GM21825 (cell line): ENCODE measurements around the gene MAP4K3.
"Not testable (repeated sequence)": the region's sequence is repeated elsewhere in the genome, so short reads cannot be mapped to it uniquely, and the experiment has no call there.

Experiments used
- ATAC-seq: cut with Tn5 transposase; IDR thresholded peaks from one replicate; pipeline ENCODE4 v1.9.1; 2021; ENCODE audit warnings: mild to moderate bottlenecking, moderate library complexity; ENCODE audit not compliant: unreplicated experiment

Gene MAP4K3

DNA sequence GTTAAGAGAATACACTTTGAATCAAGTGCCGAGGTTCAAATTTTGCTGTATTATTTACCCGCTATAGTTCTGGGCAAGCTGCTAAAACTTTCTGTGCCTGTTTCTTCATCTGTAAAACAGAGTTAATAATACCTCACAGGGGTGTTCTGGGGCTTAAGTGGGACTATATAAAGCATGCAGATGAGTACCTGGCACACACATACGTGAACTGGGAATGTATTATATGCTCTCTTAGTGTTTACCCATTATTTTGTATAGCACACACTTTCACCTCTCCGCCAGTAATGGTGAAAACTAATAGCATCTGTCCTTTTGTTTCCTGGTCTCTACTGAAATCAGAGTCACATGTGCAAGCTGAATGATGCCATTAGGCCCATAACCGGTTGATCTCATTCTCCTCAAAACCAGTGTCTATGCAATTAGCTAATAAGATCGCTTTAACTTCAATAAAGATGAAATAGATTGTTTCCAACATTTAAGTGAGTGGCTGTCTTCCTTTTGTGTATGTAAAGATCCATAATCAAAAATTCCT, 189.5 kb downstream of the MAP4K3 start:
- ATAC-seq = no peak

DNA sequence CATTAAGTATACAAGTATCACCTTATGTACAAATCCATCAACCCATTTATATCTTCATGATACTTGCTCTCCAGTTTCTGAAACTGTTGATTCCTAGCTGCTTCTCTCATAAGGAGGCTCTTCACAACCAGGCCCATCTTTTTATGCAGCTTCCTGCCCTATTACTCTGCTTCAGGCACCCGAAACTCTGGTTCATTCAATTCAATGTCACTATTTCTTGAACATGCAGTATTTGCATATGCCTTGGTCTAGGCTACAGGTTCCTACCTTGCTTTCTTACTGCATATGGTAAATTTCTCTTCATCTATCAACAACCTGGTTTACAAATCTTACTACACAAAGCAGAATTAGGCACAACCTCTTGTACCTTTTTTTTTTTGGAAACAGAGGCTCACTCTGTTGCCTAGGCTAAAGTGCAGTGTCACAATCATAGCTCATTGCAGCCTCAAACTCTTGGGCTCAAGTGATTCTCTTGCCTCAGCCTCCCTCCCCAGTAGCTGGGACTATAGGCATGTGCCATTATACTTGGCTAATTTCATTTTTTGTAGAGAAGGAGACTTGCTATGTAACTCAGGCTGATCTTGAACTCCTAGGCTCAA, 190.6 kb downstream of the MAP4K3 start:
- ATAC-seq = no peak

DNA sequence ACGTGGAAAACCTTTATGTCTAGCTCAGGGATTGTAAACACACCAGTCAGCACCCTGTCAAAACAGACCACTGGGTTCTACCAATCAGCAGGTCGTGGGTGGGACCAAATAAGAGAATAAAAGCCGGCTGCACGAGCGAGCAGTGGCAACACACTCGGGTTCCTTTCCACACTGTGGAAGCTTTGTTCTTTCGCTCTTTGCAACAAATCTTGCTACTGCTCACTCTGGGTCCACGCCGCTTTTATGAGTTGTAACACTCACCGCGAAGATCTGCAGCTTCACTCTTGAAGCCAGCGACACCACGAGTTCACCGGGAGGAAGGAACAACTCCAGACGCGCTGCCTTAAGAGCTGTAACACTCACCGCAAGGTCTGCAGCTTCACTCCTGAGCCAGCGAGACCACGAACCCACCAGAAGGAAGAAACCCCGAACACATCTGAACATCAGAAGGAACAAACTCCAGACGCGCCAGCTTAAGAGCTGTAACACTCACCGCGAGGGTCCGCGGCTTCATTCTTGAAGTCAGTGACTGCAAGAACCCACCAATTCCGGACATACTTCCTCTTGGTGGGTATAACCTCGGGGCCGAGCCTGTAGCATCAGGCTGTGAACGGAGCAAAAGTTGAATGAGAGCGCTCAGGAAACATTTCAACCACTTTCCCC, 192.0 kb downstream of the MAP4K3 start:
- not testable (repeated sequence) for ATAC-seq

DNA sequence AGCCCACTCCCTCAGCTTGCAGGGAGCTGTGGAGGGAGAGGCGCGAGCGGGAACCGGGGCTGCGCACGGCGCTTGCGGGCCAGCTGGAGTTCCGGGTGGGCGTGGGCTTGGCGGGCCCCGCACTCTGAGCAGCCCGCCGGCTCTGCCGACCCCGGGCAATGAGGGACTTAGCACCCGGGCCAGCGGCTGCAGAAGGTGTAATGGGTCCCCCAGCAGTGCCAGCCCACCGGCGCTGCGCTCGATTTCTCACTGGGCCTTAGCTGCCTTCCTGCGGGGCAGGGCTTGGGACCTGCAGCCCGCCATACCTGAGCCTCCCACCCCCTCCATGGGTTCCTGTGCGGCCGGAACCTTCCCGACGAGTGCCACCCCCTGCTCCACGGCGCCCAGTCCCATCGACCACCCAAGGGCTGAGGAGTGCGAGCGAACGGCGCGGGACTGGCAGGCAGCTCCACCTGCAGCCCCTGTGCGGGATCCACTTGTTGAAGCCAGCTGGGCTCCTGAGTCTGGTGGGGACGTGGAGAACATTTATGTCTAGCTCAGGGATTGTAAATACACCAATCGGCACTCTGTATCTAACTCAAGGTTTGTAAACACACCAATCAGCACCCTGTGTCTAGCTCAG, 192.7 kb downstream of the MAP4K3 start:
- ATAC-seq = not testable (repeated sequence)

DNA sequence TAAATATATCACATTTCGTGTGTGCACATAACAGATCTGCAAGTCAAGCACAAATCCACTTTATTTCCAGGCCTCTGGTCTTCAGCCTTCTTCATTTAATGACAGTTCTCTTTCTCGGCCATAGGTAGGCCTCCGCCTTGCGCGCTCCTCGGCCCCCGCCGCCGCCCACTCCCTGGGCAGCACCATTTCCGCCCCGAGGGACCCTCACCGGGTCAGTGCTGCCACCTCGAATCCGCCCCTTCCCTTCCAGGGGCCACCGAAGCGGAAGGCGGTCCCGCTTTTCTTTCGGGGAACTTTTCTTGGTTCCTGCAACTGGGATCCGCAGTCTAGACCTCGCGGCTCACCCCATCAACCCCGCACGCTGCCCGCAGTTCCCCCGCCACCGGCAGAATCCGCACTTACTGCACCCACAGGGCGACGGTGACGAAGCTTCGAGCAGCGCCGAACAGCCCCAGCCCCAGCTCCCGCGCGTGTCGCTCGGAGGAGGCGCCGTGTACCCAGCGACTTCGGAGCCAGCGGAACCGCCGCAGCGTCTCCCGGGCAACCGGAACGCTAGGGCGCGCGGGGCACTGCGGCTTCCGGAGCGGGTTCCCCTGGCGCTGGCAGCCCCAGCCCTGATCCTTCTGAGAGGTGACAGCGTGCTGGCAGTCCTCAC, 193.5 kb downstream of the MAP4K3 start, which contains the start of gene CDKL4:
TSS of gene CDKL4 (minus strand) at position 502 of the 655 bp plus-strand sequence.
- no peak for ATAC-seq

DNA sequence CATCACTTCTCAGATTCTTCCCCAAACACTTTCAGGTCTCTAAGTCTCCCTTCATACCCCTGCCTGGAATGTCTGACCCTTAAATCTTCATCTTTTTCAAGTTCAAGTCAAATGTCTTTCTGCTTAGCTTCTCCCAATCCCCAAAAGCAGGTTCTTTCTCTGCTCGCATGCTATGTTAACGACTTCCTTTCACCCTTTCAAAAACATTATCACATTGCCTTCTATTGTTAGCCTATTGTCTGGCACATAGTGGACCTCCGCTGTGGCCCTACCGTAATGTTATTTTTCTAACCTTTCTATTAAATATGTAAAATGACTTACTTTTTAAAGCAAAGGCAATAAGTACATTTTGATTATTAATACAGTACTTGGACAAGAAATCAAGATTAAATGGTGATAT, 195.5 kb downstream of the MAP4K3 start:
- ATAC-seq = no peak

DNA sequence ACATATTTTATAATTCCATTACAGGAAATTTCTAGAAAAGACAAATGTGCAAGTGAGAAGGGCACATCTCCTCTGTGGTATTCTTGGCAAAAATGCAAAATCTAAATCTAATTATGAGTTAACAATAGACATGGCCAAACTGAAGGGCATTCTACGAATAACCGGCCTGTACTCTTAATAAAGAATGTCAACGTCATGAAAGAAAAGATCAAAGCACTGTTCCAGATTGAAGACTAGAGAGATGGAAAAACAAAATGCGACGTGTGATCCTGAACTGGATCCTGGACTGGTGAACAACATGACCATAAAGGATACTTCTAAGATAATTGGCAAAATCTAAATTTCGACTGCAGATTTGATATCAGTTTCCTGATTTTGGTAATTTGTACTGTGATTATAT, 196.3 kb downstream of the MAP4K3 start:
- ATAC-seq = no peak

DNA sequence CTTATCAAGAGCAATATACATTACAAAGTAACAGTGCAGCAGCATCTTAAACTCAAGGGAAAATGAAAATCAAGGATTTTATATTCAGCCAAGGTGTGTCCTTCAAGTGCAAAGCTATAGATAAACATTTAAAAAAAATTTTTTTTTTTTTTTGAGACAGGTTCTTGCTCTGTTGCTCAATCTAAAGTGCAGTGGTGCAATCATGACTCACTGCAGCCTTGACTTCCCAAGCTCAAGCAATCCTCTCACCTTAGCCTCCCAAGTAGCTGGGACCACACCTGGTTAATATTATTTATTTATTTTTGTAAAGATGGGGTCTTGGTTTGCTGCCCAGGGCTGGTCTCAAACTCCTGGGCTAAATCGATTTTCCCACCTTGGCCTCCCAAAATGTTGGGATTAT, 202.3 kb downstream of the MAP4K3 start:
- no peak for ATAC-seq

DNA sequence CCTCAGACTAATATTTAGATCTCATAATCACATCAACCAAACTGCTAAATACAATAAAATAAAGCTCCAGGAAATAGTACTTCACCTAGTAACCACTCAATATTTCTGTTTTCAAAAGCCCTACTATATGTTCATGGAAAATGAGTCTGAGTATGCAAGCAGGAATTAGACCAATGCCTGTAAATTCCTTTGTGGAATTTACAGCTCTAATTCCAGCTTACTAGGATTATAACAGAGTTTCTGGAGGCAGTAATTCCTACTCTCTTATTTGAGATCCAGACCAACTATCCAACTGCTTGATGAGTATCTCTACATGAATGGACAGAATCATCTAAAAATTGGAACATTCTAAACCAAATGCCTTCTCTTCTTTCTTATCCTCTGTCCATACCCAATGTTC, 204.9 kb downstream of the MAP4K3 start:
- no peak for ATAC-seq

DNA sequence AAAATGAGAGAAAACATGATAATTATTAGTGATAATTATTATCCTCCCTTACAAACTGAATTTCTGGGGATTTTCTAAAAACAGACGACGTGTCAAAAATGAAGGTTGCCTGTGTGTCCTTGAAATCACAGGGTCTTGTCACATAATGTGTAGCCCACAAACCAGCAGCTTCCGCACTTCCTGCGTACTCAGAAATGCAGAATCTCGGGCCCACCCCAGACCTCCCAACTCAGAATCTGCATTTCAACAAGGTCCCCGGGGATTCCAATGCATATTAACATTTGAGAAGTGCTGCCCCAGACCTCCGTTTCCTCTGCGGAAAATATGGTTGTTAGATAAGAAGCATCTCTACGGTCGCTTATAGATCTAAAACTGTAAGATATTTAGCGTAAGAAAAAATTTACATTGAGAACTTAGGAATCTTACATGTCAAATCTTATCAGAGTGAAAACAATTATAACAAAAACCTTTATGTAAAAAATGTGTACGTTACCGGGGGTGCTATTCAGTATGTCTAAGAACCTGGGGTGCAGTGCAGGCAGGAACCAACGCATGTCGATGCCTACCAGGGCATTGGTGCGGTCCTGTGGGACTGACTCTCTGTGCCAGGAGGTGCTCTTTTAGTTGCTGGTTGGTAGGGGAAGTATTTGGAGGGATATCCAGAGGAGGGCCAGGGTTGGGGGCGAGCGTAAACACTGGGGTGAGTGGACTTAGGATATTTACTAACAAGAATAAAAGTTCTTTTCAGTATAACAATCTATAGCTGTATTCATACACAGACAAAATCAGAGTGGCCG, 208.5 kb downstream of the MAP4K3 start:
- peak; percentile 10 for ATAC-seq

DNA sequence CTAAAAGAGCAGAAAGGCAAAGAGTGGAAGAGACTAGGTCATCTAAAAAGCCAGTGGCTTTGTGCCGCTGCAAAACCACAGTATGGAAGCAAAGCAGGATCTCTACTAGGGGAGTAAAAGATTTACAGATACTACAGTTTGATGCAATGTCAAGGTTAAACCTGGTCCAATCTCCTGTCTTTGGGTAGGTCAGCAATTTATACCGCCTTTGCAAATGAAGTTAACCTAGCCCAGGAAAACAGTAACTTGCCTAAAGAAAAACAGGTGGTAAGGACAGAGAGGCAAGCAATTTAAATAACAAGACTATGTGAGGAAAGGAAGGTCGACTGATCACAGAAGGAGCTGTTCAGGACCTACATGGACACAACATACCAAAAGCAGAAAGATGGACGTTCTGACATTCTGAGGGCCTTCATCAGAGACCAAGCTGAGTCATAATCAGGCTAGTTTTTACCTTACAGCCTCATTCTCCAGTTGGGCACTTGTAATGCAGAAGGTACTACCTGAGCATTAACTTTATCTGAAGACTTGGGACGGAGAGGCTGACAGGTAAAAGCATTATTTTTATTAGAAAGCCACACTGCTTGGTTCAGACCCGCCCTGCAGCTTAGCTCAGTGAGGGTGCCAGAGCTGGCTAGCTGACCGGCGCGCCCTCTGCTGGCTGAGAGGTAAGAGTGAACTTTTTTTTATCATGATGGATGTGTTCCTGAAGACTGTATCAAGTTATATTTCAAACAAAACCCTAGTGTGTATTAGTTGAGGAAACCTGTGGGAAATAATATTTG, 209.3 kb downstream of the MAP4K3 start:
- ATAC-seq = peak; percentile 69

DNA sequence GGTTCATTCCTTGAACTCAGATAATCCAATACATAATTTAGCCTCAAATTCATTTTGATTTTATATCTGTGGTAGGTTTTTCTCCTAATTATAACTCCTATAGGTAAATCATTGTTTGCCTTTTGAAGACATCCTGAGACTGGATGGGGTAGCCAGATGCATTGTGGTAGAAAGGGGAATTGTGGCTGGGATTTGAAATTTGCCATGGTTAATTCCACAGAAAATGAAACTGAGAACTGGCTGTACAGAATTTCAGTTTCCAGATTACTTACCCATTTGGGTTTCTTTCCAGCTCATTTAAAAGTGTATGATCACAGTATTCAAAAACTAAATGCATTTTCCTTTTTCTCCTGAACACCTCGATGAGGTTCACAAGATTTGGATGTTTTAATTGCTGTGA, 211.5 kb downstream of the MAP4K3 start:
- ATAC-seq = no peak

DNA sequence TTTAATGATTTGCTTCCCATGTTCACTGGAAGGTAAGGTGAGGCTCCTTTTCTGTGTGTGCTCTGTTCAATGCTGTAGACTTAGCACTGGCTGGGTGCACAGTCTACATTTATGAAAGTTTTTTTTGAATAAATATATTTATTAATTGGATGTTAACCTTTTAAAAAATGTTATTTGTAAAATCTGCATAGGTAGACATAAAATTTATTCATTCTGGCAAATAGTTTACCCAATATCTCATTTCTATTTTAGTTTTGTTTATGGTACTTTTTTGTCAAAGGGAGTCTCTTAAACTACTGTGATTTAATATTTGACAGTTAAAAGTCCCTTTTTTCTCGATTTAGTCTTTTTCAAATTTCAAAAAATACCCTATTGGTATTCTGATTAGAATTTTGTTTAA, 213.2 kb downstream of the MAP4K3 start:
- ATAC-seq = no peak

DNA sequence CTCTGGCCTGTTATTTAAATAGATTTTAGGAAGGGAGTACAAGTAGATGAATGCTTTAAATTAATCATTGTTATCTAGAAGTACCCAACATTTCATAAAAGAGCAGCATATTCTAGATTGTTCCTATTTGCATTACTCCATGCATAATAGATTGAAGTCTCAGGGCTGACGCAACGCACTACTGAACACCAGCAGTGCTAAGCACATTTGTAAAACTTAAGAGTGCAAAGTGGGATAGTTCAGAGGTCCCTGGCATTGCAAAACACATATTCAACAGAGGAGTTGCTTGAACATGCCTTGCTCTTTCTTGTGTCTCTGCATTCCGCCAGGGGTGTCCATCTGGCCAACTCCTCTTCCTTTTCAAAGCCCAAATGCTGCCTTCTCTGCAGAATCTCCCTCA, 215.6 kb downstream of the MAP4K3 start:
- no peak for ATAC-seq

DNA sequence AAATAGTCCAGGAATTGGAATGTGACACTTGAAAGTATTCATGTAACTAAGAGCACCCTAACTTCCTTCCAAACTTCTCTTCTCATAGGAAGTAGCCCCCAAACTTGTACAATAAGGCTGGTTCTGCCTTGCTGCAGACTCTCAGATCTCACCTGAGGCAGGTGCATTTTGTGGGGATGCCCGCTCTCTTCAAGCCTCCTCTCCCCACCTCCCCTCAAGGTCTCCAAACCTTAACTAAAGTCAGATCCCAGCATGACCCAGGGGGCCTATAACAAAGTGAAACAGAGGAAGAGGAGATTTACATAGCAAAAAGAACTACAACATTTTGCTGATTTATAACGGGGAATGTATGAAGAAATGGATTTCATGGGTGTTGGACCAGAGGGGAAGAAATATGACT, 216.9 kb downstream of the MAP4K3 start:
- no peak for ATAC-seq

DNA sequence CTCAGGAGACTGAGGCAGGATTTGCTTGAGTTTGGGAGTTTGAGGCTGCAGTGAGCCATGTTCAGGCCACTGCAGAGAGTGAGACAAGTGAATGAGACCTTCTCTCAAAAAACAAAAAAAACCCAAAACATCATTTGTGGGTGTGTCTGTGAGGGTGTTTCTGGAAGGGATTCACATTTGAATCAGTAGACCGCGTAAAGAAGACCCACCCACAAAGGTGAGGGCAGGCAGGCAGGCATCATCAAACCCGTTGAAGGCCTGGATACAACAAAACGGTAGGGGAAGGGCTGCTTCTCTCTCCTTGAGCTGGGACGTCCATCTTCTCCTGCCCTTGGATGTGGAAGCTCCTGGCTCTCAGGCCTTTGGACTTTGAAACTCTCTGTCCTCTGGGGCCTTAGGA, 218.7 kb downstream of the MAP4K3 start:
- no peak for ATAC-seq

DNA sequence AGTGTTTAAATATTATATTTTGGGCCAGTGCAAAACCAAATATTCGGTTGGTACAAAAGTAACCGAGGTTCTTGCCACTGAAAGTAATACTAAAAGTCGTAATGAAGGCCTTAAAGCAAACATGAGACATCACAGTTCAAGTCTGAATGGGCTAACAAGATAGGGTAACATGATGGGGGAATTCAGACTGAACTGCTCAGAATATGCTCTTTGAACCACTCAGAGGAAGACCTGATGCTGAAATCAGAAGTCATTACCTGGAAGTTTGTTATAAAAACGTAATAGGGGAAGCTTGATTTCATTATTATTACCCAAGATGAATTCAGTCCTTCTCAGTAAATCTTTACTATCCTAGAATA, 219.9 kb downstream of the MAP4K3 start:
- ATAC-seq = no peak

DNA sequence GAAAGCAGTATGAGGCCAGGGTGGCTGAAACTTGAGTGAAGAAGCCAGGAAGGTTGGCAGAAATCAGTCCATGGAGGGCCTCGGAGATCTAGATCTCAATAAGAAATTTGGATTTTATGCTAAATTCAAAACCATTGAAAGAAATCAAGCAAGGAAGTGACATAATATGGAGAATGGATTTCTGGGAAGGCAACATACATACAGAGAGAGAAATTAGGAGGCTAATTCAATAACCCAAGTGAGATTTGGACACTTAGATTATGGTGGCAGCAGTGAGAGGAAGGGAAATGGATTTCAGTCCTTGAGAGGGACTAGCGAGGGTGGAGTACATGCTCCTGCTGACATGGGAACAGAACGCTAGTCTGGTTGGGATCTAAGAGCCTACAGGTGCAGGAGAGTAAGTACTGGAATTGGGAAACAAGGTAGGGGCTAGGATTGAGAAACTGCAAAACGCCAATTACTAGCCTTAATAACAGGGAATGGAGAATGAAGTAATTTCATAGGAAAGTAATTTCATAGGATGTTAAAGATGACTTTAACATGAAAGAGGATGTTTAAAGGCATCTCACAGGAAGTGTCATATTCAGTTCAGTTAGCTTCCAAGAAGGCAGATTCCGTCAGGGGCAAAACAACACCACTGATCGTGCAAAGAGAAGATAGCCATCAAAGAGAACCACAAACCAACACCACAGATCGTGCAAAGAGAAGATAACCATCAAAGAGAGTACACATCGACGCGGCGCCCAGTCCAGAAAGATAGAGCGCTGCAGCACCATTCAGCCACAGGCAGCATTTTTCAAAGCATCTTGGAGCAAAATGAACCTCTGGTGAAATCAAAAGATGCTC, 220.5 kb downstream of the MAP4K3 start:
- no peak for ATAC-seq

DNA sequence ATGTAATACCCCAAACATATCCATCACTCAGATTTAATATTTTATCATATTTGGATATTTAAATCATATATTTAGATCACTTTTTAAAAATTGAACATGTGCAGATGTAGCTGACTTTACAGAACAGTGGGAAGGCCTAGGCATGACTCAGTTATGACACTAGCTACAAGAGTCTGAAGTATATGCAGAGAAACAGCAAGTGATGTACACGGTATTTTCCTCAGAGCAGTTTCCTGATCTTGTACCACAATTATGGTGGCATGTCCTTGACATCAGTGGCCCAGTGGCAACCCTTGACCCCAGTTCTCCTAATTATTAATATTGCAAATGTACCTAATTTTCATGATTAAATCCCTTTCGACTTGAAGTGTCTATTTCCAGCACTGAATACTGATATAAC, 221.5 kb downstream of the MAP4K3 start:
- ATAC-seq = no peak
